Limb (tissue), 2 donors: ENCODE measurements around the gene DDX53.

ENCODE experiments used
- DNase-seq, 2 donors: peaks; one replicate each; pipeline ENCODE4 v3.0.0-alpha.2; 2016; ENCODE audit errors: extremely low spot score in 2 of 2

DDX53 gene

GRCh38 chrX:22999696-23000223 lies at the start of gene DDX53:
TSS of gene DDX53 (plus strand) at chrX:22999960. CDS start at chrX:23000058, 98 bp downstream.
- DNase-seq, result no peak

GRCh38 chrX:22950269-22951266 lies 49.2 kb upstream of the DDX53 start:
- no peak for DNase-seq

GRCh38 chrX:22952010-22952409 lies 47.8 kb upstream of the DDX53 start:
- DNase-seq, result no peak

- no peak for DNase-seq
Observed at GRCh38 chrX:22958250-22958649, 41.5 kb upstream of the DDX53 start.

GRCh38 chrX:22959204-22959920 lies 40.4 kb upstream of the DDX53 start:
- DNase-seq, result no peak

- DNase-seq, result no peak
Observed at GRCh38 chrX:22963196-22963595, 36.6 kb upstream of the DDX53 start.

GRCh38 chrX:22968494-22968893 lies 31.3 kb upstream of the DDX53 start:
- DNase-seq, result no peak

GRCh38 chrX:22969411-22969810 lies 30.3 kb upstream of the DDX53 start:
- no peak for DNase-seq

GRCh38 chrX:22970861-22971260 lies 28.9 kb upstream of the DDX53 start:
- no peak for DNase-seq

GRCh38 chrX:22974616-22975015 lies 25.1 kb upstream of the DDX53 start:
- DNase-seq, result no peak

GRCh38 chrX:22975786-22976185 lies 24.0 kb upstream of the DDX53 start:
- no peak for DNase-seq

GRCh38 chrX:22985958-22986357 lies 13.8 kb upstream of the DDX53 start:
- no peak for DNase-seq

- DNase-seq, result no peak
Observed at GRCh38 chrX:22987452-22987851, 12.3 kb upstream of the DDX53 start.

- DNase-seq, result no peak
Observed at GRCh38 chrX:23003116-23003515, 3.4 kb downstream of the DDX53 start.

GRCh38 chrX:23008431-23009099 lies 8.8 kb downstream of the DDX53 start:
- no peak for DNase-seq

GRCh38 chrX:23012162-23012561 lies 12.4 kb downstream of the DDX53 start:
- no peak for DNase-seq

- DNase-seq, result no peak
Observed at GRCh38 chrX:23012636-23013035, 12.9 kb downstream of the DDX53 start.

- DNase-seq, result no peak
Observed at GRCh38 chrX:23013366-23013765, 13.6 kb downstream of the DDX53 start.

GRCh38 chrX:23031600-23031999 lies 31.8 kb downstream of the DDX53 start:
- DNase-seq, result no peak

GRCh38 chrX:23035493-23035892 lies 35.7 kb downstream of the DDX53 start:
- no peak for DNase-seq

- no peak for DNase-seq
Observed at GRCh38 chrX:23046443-23046842, 46.7 kb downstream of the DDX53 start.
